T-cell (primary cell): Measurements from ENCODE around the gene MED26. TPM values are rescaled to one million over a fixed set of nuclear protein-coding genes. Genes with fewer than 3 reads are reported as not detected.
A peak's percentile ranks its signal among the peaks of the same experiment; 100 is the strongest.

ENCODE experiments used
- ATAC-seq, 4 experiments: fragments of 200-7000 bp in 3 of 4; fragments of 150-1000 bp in 1 of 4; cut with Tn5 transposase; replicated peaks in 1 of 4; 1 replicate in 3 of 4; 2 replicates in 1 of 4; pipeline ENCODE4 v1.10.0; 2021; ENCODE audit warnings: moderate library complexity in 3 of 4, mild to moderate bottlenecking in 2 of 4, moderate number of reproducible peaks in 1 of 4
- CTCF ChIA-PET, 2 donors: fragments of 300-600 bp; sonication (Branson Sonifier 250); formaldehyde crosslinking; loops; one replicate each; lab custom pipeline; 2022; ENCODE audit warnings: antibody characterized with exemption in 2 of 2; lab: Charles Lee
- POLR2A ChIA-PET, 2 donors: fragments of 300-600 bp; sonication (Branson Sonifier 250); formaldehyde crosslinking; loops; one replicate each; lab custom pipeline; 2022; ENCODE audit warnings: antibody characterized with exemption in 2 of 2; lab: Charles Lee
- DNase-seq, 35 experiments: peaks; one replicate each; pipeline versions ENCODE4 v3.0.0 to v3.0.0-alpha.2; 2013 to 2023
- H3K27ac ChIP-seq: one replicate; pipeline ENCODE4 v1.5.1; 2013; ENCODE audit warnings: low read length
- H3K27me3 ChIP-seq, 2 experiments: replicated peaks in 1 of 2; 1 replicate in 1 of 2; 2 replicates in 1 of 2; pipeline versions ENCODE4 v1.6.1 to v1.7.0; 2013; ENCODE audit warnings: low read length in 1 of 2, mixed read lengths in 1 of 2; ENCODE audit not compliant: control insufficient read depth in 2 of 2, insufficient read depth in 2 of 2; ENCODE audit errors: extremely low read depth in 1 of 2
- H3K36me3 ChIP-seq, 2 donors: 1 replicate in 1 of 2; 2 replicates in 1 of 2; pipeline versions ENCODE4 v1.6.1 to v1.7.0; 2013; ENCODE audit warnings: low read length in 1 of 2; ENCODE audit not compliant: control insufficient read depth in 2 of 2, insufficient read depth in 1 of 2; ENCODE audit errors: extremely low read depth in 1 of 2
- H3K4me1 ChIP-seq, 2 experiments: 1 replicate in 1 of 2; 2 replicates in 1 of 2; pipeline versions ENCODE4 v1.6.1 to v1.7.0; 2013; ENCODE audit warnings: low read length in 2 of 2, mixed read lengths in 1 of 2; ENCODE audit not compliant: insufficient read depth in 2 of 2, control insufficient read depth in 1 of 2; ENCODE audit errors: extremely low read depth in 1 of 2
- H3K4me3 ChIP-seq, 2 donors: 1 replicate in 1 of 2; 2 replicates in 1 of 2; pipeline versions ENCODE4 v1.5.1 to v1.7.0; 2013; ENCODE audit warnings: mild to moderate bottlenecking in 2 of 2, low read length in 1 of 2, moderate library complexity in 1 of 2; ENCODE audit not compliant: control insufficient read depth in 1 of 2; ENCODE audit errors: extremely low read depth in 1 of 2
- H3K9me3 ChIP-seq: 2 replicates; pipeline ENCODE4 v1.7.0; 2013
- H3K27ac Mint-ChIP-seq, 2 donors: one replicate each; pipeline ENCODE4 v1.8.0; 2020 to 2021; ENCODE audit warnings: mild to moderate bottlenecking in 2 of 2, mixed read lengths in 2 of 2
- H3K27me3 Mint-ChIP-seq, 2 donors: one replicate each; pipeline ENCODE4 v1.8.0; 2021 to 2022; ENCODE audit warnings: mixed read lengths in 2 of 2
- H3K36me3 Mint-ChIP-seq: one replicate; pipeline ENCODE4 v1.8.0; 2021; ENCODE audit warnings: mixed read lengths
- H3K4me1 Mint-ChIP-seq, 3 donors: one replicate each; pipeline ENCODE4 v1.8.0; 2020 to 2022; ENCODE audit warnings: mixed read lengths in 3 of 3, mild to moderate bottlenecking in 1 of 3
- H3K4me3 Mint-ChIP-seq, 3 donors: one replicate each; pipeline ENCODE4 v1.8.0; 2020 to 2022; ENCODE audit warnings: mild to moderate bottlenecking in 3 of 3, mixed read lengths in 3 of 3, moderate library complexity in 3 of 3
- H3K9me3 Mint-ChIP-seq, 3 donors: one replicate each; pipeline ENCODE4 v1.8.0; 2020 to 2022; ENCODE audit warnings: mixed read lengths in 3 of 3
- WGBS: methylation state at CpG from one replicate; pipeline ENCODE4 v1.1.5; 2013; ENCODE audit warnings: missing lambda C conversion rate; ENCODE audit not compliant: insufficient coverage; 5-methylcytosine and 5-hydroxymethylcytosine counted together
- total RNA-seq, 35 experiments: library from RNA in 6 of 35; stranded (reverse) in 6 of 35; fragments of 120-200 nt in 1 of 35; gene quantifications; one replicate each; pipeline versions ENCODE4 v1.2.1 to v1.2.4 and lab custom pipeline; 2013 to 2026

Gene MED26
- total RNA-seq, 5 donors from 2014 or later (not counting 1 experiment from before 2014, with no cell fraction given): 14.7 to 42.0 (median 21.1) TPM

- Mint-ChIP-seq H3K27ac (peak overlapping the region in 1 of 2 donors; percentile 52), H3K4me3 (no peak overlapping the region), H3K4me1 (peaks cover 67 to 93% (median 91%) of the 10 kb centered on the region in 3 donors), H3K9me3 (no peaks in the 10 kb centered on the region), H3K27me3 (no peaks in the 10 kb centered on the region), H3K36me3 (no peaks in the 10 kb centered on the region)
- POLR2A ChIA-PET: interaction anchor here in 1 of 2 donors (0.6 to 1.0 kb wide), 3 partner anchors 25 to 77 kb away, joined by 3 read pairs; partner anchors contain the start of gene MED26
- Histone ChIP-seq H3K36me3 (peaks cover 2 to 3% of the 10 kb centered on the region in 2 donors), H3K4me3 (no peak overlapping the region), H3K27ac (no peak overlapping the region), H3K4me1 (peaks cover 52 to 86% of the 10 kb centered on the region in 2 experiments), H3K9me3 (no peaks in the 10 kb centered on the region), H3K27me3 (no peaks in the 10 kb centered on the region)
- WGBS: 92% methylated on average over 5 of the region's 9 CpGs
- CTCF ChIA-PET: no interaction called here
- no peak for DNase-seq
- no peak for ATAC-seq
These were observed 36.9 kb downstream of the MED26 start for GRCh38 chr19:16590876-16591802.

GRCh38 chr19:16589917-16590316 lies 38.1 kb downstream of the MED26 start:
- Histone ChIP-seq H3K27me3 (no peaks in the 10 kb centered on the region), H3K4me3 (no peak overlapping the region), H3K27ac (no peak overlapping the region), H3K9me3 (no peaks in the 10 kb centered on the region), H3K4me1 (peaks cover 56 to 86% of the 10 kb centered on the region in 2 experiments), H3K36me3 (peaks cover 2 to 3% of the 10 kb centered on the region in 2 donors)
- Mint-ChIP-seq H3K9me3 (no peaks in the 10 kb centered on the region), H3K4me1 (peaks cover 67 to 93% (median 91%) of the 10 kb centered on the region in 3 donors), H3K36me3 (no peaks in the 10 kb centered on the region), H3K27me3 (no peaks in the 10 kb centered on the region), H3K27ac (peak overlapping the region in 1 of 2 donors; percentile 90), H3K4me3 (no peak overlapping the region)
- ChIA-PET CTCF (no interaction called here), POLR2A (interaction anchor here in 1 of 2 donors (0.7 kb wide), 1 partner anchor 16 kb away, joined by 3 read pairs; no protein-coding TSS in a partner anchor)
- ATAC-seq (no peak), DNase-seq (no peak)
- 93% methylated on average over 3 of the region's 3 CpGs for WGBS

DNA sequence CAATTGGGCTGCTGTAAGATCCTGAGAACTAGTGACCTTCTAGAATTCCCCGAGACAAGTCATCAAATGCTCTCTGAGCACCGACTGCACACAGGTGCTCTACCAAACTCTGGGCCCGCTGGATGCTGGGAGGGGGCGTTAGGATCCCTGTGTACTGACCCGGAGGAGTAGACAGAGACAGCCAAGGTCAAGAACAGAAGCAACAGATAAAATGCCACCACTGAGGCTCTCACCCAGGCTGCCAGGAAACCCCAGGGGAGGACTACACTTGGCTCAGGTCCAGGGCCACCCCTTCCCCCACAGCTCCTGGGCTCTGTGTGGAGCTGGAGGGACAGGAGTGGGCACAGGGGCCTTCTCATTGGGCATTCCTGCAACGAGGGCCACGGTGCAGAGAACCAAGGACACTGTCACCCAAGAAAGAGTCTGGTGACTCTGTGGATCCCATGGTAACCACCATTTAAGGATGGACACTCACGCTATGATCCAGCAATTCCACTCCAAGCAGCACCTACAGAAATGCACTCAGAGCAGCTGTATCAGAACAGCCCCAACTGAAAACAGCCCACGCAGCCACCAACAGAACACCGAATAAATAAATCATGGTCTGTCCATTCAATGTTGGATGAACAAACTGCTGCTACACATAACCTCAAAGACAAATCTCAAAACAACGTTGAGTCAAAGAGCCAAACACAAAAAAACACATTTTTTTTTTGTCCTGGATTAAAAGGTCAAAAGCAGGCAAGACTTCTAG lies 39.0 kb downstream of the MED26 start:
- DNase-seq (no peak), ATAC-seq (no peak)
- peak overlapping the region; percentile 68 to 86 (median 73) for H3K4me3 Mint-ChIP-seq
- no peaks in the 10 kb centered on the region for H3K36me3 Mint-ChIP-seq
- H3K27ac Mint-ChIP-seq: peak overlapping the region; percentile 88 to 90
- H3K4me1 Mint-ChIP-seq: peaks cover 67 to 93% (median 91%) of the 10 kb centered on the region in 3 donors
- no peaks in the 10 kb centered on the region for H3K9me3 Mint-ChIP-seq
- Histone ChIP-seq H3K4me1 (peaks cover 56 to 85% of the 10 kb centered on the region in 2 experiments), H3K9me3 (no peaks in the 10 kb centered on the region), H3K27me3 (no peaks in the 10 kb centered on the region), H3K36me3 (peaks cover 2 to 3% of the 10 kb centered on the region in 2 donors), H3K4me3 (no peak overlapping the region), H3K27ac (peak overlapping the region; percentile 4)
- POLR2A ChIA-PET: interaction anchor here in 1 of 2 donors (0.7 kb wide), 1 partner anchor 15 kb away, joined by 3 read pairs; no protein-coding TSS in a partner anchor
- 85% methylated on average over 6 of the region's 11 CpGs for WGBS
- H3K27me3 Mint-ChIP-seq: no peaks in the 10 kb centered on the region
- CTCF ChIA-PET: interaction anchor here in 1 of 2 donors (0.6 kb wide), 1 partner anchor 757 kb away, joined by 4 read pairs; no protein-coding TSS in a partner anchor

DNA sequence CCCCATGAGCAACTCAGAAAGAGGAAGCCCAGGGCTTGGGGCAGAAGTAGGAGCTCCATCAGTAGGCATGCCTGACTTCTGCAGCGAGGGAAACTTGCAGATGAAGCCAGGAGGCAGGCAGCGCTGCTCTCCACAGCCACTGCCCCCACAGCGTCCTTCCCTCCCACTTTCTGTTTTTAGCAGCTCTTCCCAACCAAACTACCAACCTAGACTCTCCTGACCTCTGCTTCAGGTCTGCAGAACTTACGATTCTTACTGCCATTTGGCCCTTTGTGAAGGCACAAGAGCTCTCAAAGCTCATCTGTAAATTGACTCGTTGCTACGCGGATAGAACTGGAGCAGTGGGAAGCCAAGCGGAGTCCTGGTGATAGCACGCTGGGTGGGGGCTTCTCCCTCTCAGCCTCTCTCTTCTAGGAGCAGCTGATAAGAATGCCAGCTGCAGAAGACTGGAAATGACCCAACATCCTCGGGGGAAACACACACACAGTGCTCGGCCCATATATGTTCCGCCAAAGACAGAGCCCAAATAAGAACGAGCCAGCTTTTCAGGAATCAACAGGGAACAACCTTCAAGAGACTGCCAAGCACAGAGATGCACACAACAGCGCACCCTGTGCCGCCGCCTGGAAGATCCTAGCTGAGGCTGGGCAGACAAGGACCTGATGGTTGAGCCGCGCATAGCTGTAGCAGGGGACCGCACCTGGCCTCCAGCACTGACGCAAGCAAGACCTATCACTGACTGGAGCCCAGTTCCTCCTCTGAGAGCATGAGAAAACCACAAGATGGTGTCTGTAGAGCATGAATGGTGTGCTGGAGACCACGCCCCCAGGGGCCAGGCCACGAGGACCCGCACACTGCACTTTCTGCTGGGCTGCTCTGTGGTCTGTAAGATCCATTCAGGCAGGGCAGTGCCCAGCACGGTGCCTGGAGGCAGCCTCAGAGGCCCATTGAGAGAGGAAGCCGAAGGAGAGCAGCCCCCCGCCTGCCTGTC lies 39.9 kb downstream of the MED26 start:
- WGBS: 13% methylated on average over 23 of the region's 26 CpGs
- Mint-ChIP-seq H3K9me3 (no peaks in the 10 kb centered on the region), H3K27ac (peak overlapping the region; percentile 88 to 90), H3K4me1 (peaks cover 67 to 93% (median 91%) of the 10 kb centered on the region in 3 donors), H3K36me3 (no peaks in the 10 kb centered on the region), H3K27me3 (no peaks in the 10 kb centered on the region), H3K4me3 (peak overlapping the region; percentile 68 to 86 (median 73))
- DNase-seq (peak; percentile 15 to 84 (median 57)), ATAC-seq (peak; percentile 32 to 63 (median 43))
- Histone ChIP-seq H3K27ac (peak overlapping the region; percentile 76), H3K36me3 (peaks cover 2 to 3% of the 10 kb centered on the region in 2 donors), H3K9me3 (no peaks in the 10 kb centered on the region), H3K4me1 (peaks cover 53 to 85% of the 10 kb centered on the region in 2 experiments), H3K4me3 (peak overlapping the region; percentile 31 to 49), H3K27me3 (no peaks in the 10 kb centered on the region)
- POLR2A ChIA-PET: interaction anchor here in 1 of 2 donors (0.7 to 1.4 kb wide), 2 partner anchors 22 to 40 kb away, joined by 3 to 4 read pairs; partner anchors contain the start of gene MED26
- CTCF ChIA-PET: interaction anchor here (0.6 to 1.4 kb wide), 7 partner anchors 13 to 757 kb away, joined by 4 to 7 read pairs (median 6); no protein-coding TSS in a partner anchor

DNA sequence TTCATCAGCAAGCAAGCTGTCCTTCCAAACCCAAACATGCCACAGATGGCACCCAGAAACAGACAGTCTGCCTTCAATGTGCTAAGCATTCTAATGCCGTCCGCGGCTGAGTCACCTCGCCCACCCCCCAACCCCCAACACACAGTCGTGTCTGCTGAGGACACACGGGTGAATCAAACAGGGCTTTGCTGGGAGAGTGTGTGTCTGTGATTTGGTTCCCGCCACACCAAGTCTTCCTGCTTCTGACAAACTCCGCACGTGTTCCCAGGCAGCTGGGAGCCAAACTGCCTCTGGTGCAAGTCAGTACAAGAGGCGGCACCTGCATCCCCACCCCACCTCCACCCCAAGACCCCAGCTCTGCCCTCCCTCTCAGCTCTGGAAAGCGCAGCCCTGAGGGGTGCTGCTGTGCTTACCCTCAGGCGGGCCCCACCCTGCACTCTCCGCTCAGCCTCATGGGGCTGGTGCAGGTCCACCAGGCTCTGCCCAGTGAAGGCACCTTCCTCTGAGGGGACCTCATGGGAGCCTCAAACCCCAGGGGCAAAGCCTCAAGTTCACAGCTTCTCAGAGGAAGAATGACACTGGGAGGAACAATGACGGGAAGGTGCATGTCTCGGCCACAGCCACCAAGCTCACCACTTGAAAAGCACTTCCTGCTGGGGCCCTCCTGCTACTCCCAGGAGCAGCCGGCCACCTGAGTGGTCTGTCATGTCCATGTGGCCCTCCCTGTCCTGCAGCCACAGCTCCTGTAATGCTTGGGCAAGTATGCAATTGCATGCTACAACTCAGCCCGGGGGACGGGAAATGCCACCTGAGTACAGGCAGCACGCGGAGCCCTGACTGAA lies 40.8 kb downstream of the MED26 start:
- Mint-ChIP-seq H3K4me1 (peaks cover 65 to 95% (median 90%) of the 10 kb centered on the region in 3 donors), H3K4me3 (peak overlapping the region; percentile 68 to 86 (median 73)), H3K27me3 (no peaks in the 10 kb centered on the region), H3K36me3 (no peaks in the 10 kb centered on the region), H3K9me3 (no peaks in the 10 kb centered on the region), H3K27ac (peak overlapping the region; percentile 88 to 90)
- peak in 34 of 35 experiments; percentile 26 to 77 (median 58) for DNase-seq
- POLR2A ChIA-PET: interaction anchor here (0.6 to 1.4 kb wide), 6 partner anchors 21 to 834 kb away, joined by 3 to 11 read pairs (median 4); partner anchors contain the start of gene MED26 (in 1 of the 2)
- Histone ChIP-seq H3K36me3 (peaks cover 0 to 3% of the 10 kb centered on the region in 2 donors), H3K27ac (peak overlapping the region; percentile 76), H3K27me3 (no peaks in the 10 kb centered on the region), H3K9me3 (no peaks in the 10 kb centered on the region), H3K4me1 (peaks cover 53 to 85% of the 10 kb centered on the region in 2 experiments), H3K4me3 (peak overlapping the region; percentile 31 to 49)
- CTCF ChIA-PET: interaction anchor here (0.6 to 1.4 kb wide), 7 partner anchors 14 to 125 kb away, joined by 4 to 7 read pairs (median 6); no protein-coding TSS in a partner anchor
- 6% methylated on average over 14 of the region's 20 CpGs for WGBS
- peak; percentile 33 to 66 (median 58) for ATAC-seq
